ENCODE data around the gene SCIN.

Gene SCIN

GRCh38 chr7:12564996-12565764 is 5.3 kb upstream of the SCIN start:
- DNase-seq (ENCODE audit: low read depth, low spot score): no peak
- no peak overlapping the region for H3K4me3 ChIP-seq (ENCODE audit: low read length)

- H3K4me3 ChIP-seq (ENCODE audit: low read length): no peak overlapping the region
- DNase-seq (ENCODE audit: low read depth, low spot score): no peak
These were observed 4.6 kb upstream of the SCIN start for GRCh38 chr7:12565873-12566272.

- no peak overlapping the region for H3K4me3 ChIP-seq (ENCODE audit: low read length)
These were observed 3.5 kb upstream of the SCIN start for GRCh38 chr7:12567015-12567414.

GRCh38 chr7:12569673-12570072 is 847 bp upstream of the SCIN start:
- H3K4me3 ChIP-seq (ENCODE audit: low read length): no peak overlapping the region
- DNase-seq (ENCODE audit: low read depth, low spot score): no peak

More at GRCh38 chr7:12567015-12567414, 3.5 kb upstream of the SCIN start:
- no peak for DNase-seq (ENCODE audit: low read depth, low spot score)

- no peak overlapping the region for H3K4me3 ChIP-seq (ENCODE audit: low read length)
- DNase-seq (ENCODE audit: low read depth, low spot score): no peak
These were observed 369 bp upstream of the SCIN start for GRCh38 chr7:12570168-12570533.

GRCh38 chr7:12571691-12572090 is 1.2 kb downstream of the SCIN start:
- H3K4me3 ChIP-seq (ENCODE audit: low read length): no peak overlapping the region
- DNase-seq (ENCODE audit: low read depth, low spot score): no peak

GRCh38 chr7:12572941-12573575 is 2.5 kb downstream of the SCIN start:
- no peak for DNase-seq (ENCODE audit: low read depth, low spot score)

GRCh38 chr7:12573885-12574284 is 3.4 kb downstream of the SCIN start:
- no peak for DNase-seq (ENCODE audit: low read depth, low spot score)
- H3K4me3 ChIP-seq (ENCODE audit: low read length): no peak overlapping the region

More at GRCh38 chr7:12572941-12573575, 2.5 kb downstream of the SCIN start:
- H3K4me3 ChIP-seq (ENCODE audit: low read length): no peak overlapping the region

- no peak overlapping the region for H3K4me3 ChIP-seq (ENCODE audit: low read length)
- no peak for DNase-seq (ENCODE audit: low read depth, low spot score)
These were observed 8.6 kb downstream of the SCIN start for GRCh38 chr7:12578930-12579640.

- no peak overlapping the region for H3K4me3 ChIP-seq (ENCODE audit: low read length)
- DNase-seq (ENCODE audit: low read depth, low spot score): no peak
These were observed 11.4 kb downstream of the SCIN start for GRCh38 chr7:12581897-12582296.

GRCh38 chr7:12582362-12582761 is 11.8 kb downstream of the SCIN start:
- DNase-seq (ENCODE audit: low read depth, low spot score): no peak
- H3K4me3 ChIP-seq (ENCODE audit: low read length): no peak overlapping the region

GRCh38 chr7:12583176-12583575 is 12.7 kb downstream of the SCIN start:
- DNase-seq (ENCODE audit: low read depth, low spot score): no peak
- H3K4me3 ChIP-seq (ENCODE audit: low read length): no peak overlapping the region

GRCh38 chr7:12583922-12584321 is 13.4 kb downstream of the SCIN start:
- no peak overlapping the region for H3K4me3 ChIP-seq (ENCODE audit: low read length)
- no peak for DNase-seq (ENCODE audit: low read depth, low spot score)

- DNase-seq (ENCODE audit: low read depth, low spot score): no peak
- H3K4me3 ChIP-seq (ENCODE audit: low read length): no peak overlapping the region
These were observed 14.4 kb downstream of the SCIN start for GRCh38 chr7:12584930-12585329.

- DNase-seq (ENCODE audit: low read depth, low spot score): no peak
- no peak overlapping the region for H3K4me3 ChIP-seq (ENCODE audit: low read length)
These were observed 15.8 kb downstream of the SCIN start for GRCh38 chr7:12586271-12586670.

GRCh38 chr7:12588259-12588904 is 17.9 kb downstream of the SCIN start:
- no peak overlapping the region for H3K4me3 ChIP-seq (ENCODE audit: low read length)
- no peak for DNase-seq (ENCODE audit: low read depth, low spot score)

- no peak overlapping the region for H3K4me3 ChIP-seq (ENCODE audit: low read length)
- DNase-seq (ENCODE audit: low read depth, low spot score): no peak
These were observed 20.0 kb downstream of the SCIN start for GRCh38 chr7:12590559-12590958.

- no peak for DNase-seq (ENCODE audit: low read depth, low spot score)
These were observed 23.8 kb downstream of the SCIN start for GRCh38 chr7:12594122-12594897.

GRCh38 chr7:12595148-12595547 is 24.6 kb downstream of the SCIN start:
- H3K4me3 ChIP-seq (ENCODE audit: low read length): no peak overlapping the region
- no peak for DNase-seq (ENCODE audit: low read depth, low spot score)

More at GRCh38 chr7:12594122-12594897, 23.8 kb downstream of the SCIN start:
- H3K4me3 ChIP-seq (ENCODE audit: low read length): no peak overlapping the region
